SK-N-SH (cell line): Measurements from ENCODE around the gene MAD1L1.

Source experiments
- CTCF ChIP-seq: fragments of 200-600 bp; sonication (generic); IDR thresholded peaks from 2 replicates; pipeline ENCODE4 v1.6.1; 2017; ENCODE audit warnings: antibody characterized with exemption, mild to moderate bottlenecking, moderate library complexity
- ELF1 ChIP-seq: IDR thresholded peaks from 2 replicates; pipeline ENCODE4 v1.4.0; 2012
- EP300 ChIP-seq, 2 experiments: IDR thresholded peaks; 2 replicates each; pipeline versions ENCODE4 v1.4.0 to v1.6.1; 2012; ENCODE audit warnings: borderline replicate concordance in 1 of 2, low read depth in 1 of 2, low read length in 1 of 2
- POLR2AphosphoS5 ChIP-seq: IDR thresholded peaks from 2 replicates; pipeline ENCODE4 v1.6.1; 2012; ENCODE audit warnings: low read depth, low read length
- RAD21 ChIP-seq: IDR thresholded peaks from 2 replicates; pipeline ENCODE4 v1.6.1; 2012; ENCODE audit warnings: mild to moderate bottlenecking, low read length
- RFX5 ChIP-seq: IDR thresholded peaks from 2 replicates; pipeline ENCODE4 v1.6.1; 2012; ENCODE audit warnings: mild to moderate bottlenecking, improper control_type of control experiment, low read length
- SIN3A ChIP-seq: IDR thresholded peaks from 2 replicates; pipeline ENCODE4 v1.6.1; 2012; ENCODE audit warnings: low read depth, mild to moderate bottlenecking, low read length, moderate library complexity, borderline replicate concordance
- TAF1 ChIP-seq: IDR thresholded peaks from 2 replicates; pipeline ENCODE4 v1.6.1; 2012; ENCODE audit warnings: low read depth, mild to moderate bottlenecking, low read length, moderate library complexity, borderline replicate concordance
- YY1 ChIP-seq: IDR thresholded peaks from 2 replicates; pipeline ENCODE4 v1.4.0; 2012; ENCODE audit warnings: low read depth, mild to moderate bottlenecking

GRCh38 chr7:2255145-2256139 is 22.7 kb upstream of the MAD1L1 start:
- TF ChIP-seq CTCF (no peak), RFX5 (no peak), YY1 (no peak), EP300 (IDR thresholded peaks at IDR 0.05; ENCODE audit: borderline replicate concordance in 1 of 2, low read depth in 1 of 2, low read length in 1 of 2) (no peak), SIN3A (no peak), TAF1 (no peak), RAD21 (no peak), ELF1 (no peak), POLR2AphosphoS5 (no peak)
